HL-60 (cell line): ENCODE data around the gene CALM3.
A peak's percentile ranks its signal among the peaks of the same experiment; 100 is the strongest.

ENCODE experiments used
- DNase-seq, 2 experiments: peaks; one replicate each; pipeline ENCODE4 v3.0.0-alpha.2; 2010 to 2020; ENCODE audit warnings: low read depth in 1 of 2, low spot score in 1 of 2
- H3K27ac ChIP-seq: fragments of 250-450 bp; sonication (Bioruptor Pico); replicated peaks from 2 replicates; pipeline ENCODE4 v1.5.1; 2020; ENCODE audit warnings: mild to moderate bottlenecking, moderate library complexity
- H3K27me3 ChIP-seq: fragments of 250-450 bp; sonication (Bioruptor Pico); 2 replicates; pipeline ENCODE4 v1.5.1; 2021; ENCODE audit warnings: mild to moderate bottlenecking, moderate library complexity; ENCODE audit not compliant: insufficient read depth, poor library complexity, severe bottlenecking
- H3K4me3 ChIP-seq: replicated peaks from 2 replicates; pipeline ENCODE4 v1.5.1; 2011; ENCODE audit warnings: mild to moderate bottlenecking, control low read depth, low read length; ENCODE audit not compliant: insufficient read depth
- CTCF ChIP-seq: IDR thresholded peaks from one replicate; pipeline ENCODE4 v1.5.1; 2011; ENCODE audit warnings: low read length, control low read depth, inconsistent platforms; ENCODE audit not compliant: insufficient read depth
- GABPA ChIP-seq: IDR thresholded peaks from 2 replicates; pipeline ENCODE4 v1.6.1; 2012; ENCODE audit warnings: low read depth
- POLR2AphosphoS5 ChIP-seq: IDR thresholded peaks from 2 replicates; pipeline ENCODE4 v1.6.1; 2012; ENCODE audit warnings: low read depth
- REST ChIP-seq: IDR thresholded peaks from 2 replicates; pipeline ENCODE4 v1.6.1; 2012; ENCODE audit warnings: low read depth; ENCODE audit not compliant: insufficient replicate concordance
- SPI1 ChIP-seq: IDR thresholded peaks from 2 replicates; pipeline ENCODE4 v1.6.1; 2012; ENCODE audit warnings: low read depth, mild to moderate bottlenecking, borderline replicate concordance

The CALM3 gene

GRCh38 chr19:46571495-46571894 lies 29.6 kb upstream of the CALM3 start:
- DNase-seq: peak in 1 of 2 experiments; percentile 17
- H3K4me3 ChIP-seq: no peak overlapping the region
- no peaks in the 10 kb centered on the region for H3K27me3 ChIP-seq
- TF ChIP-seq POLR2AphosphoS5: no peak
- TF ChIP-seq REST: no peak
- TF ChIP-seq CTCF: no peak
- TF ChIP-seq SPI1: no peak
- TF ChIP-seq GABPA: no peak
- H3K27ac ChIP-seq: no peak overlapping the region

GRCh38 chr19:46573679-46574498 lies 27.2 kb upstream of the CALM3 start:
- Histone ChIP-seq H3K4me3 (no peak overlapping the region), H3K27me3 (no peaks in the 10 kb centered on the region), H3K27ac (no peak overlapping the region)
- TF ChIP-seq CTCF (no peak), GABPA (no peak), SPI1 (no peak), POLR2AphosphoS5 (no peak), REST (no peak)
- no peak for DNase-seq

- TF ChIP-seq SPI1 (no peak), GABPA (no peak), CTCF (no peak), REST (no peak), POLR2AphosphoS5 (no peak)
- H3K27ac ChIP-seq: no peak overlapping the region
- no peak overlapping the region for H3K4me3 ChIP-seq
- DNase-seq: no peak
- no peaks in the 10 kb centered on the region for H3K27me3 ChIP-seq
Measured at GRCh38 chr19:46574533-46574932, 26.6 kb upstream of the CALM3 start.
